Caki2 (cell line): ENCODE measurements around the gene GADD45B. TPM values are rescaled to one million over a fixed set of nuclear protein-coding genes. Genes with fewer than 3 reads are reported as not detected.
"Not testable (repeated sequence)": the region's sequence is repeated elsewhere in the genome, so short reads cannot be mapped to it uniquely, and the experiment has no call there.

Source experiments
- DNase-seq: peaks from one replicate; pipeline ENCODE4 v3.0.0-alpha.2; 2015; ENCODE audit warnings: low read depth
- in situ Hi-C: cut with HindIII; loops from 2 replicates; pipeline ENCODE4 v1.10.0; 2016; ENCODE audit warnings: low sequenced_read_pairs, low pct_unique_long_range_greater_than_20kb, mixed read lengths
- total RNA-seq: library from RNA; depleted of rRNA; stranded (reverse); fragments of >200 nt; shearing (Covaris generic); gene quantifications from 2 replicates; pipeline ENCODE4 v1.2.3, GENCODE V29; 2014; ENCODE audit warnings: low replicate concordance

GADD45B gene
- total RNA-seq, 1 experiment from 2014 or later, result 16.3 TPM

DNA sequence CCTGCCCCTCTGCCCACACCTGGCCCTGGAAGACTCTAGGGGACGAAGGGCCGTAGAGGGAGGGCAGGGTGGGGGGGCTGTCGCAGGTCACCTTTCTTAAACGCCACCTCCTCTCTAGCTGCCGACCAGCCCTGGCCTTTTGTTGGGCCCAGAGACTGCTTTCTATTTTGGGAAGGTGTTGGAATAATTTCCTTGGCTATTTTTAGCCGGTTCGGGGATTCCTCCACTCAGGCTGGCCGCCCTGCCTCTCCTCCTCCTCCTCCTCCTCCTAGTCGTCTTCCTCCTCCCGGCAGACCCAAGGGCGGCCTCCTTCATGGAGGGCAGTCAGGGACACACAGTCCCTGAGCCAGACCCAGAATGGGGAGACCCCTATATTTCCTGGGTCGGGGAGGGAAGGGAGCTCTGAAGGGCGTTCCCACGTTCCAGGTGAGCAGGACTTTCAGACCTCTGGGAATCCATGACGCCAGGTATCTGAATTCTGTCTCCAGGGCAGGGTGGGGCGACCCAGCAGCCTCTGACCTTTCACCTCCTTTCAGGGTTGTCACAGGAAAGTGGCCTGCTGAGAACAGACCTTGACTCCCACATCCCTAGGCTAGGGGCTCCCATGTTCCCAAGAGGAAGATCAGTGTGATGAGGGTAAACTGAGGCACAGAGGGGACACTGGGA, 19.9 kb downstream of the GADD45B start:
- no peak for DNase-seq
- in situ Hi-C loops, result no loop called here

DNA sequence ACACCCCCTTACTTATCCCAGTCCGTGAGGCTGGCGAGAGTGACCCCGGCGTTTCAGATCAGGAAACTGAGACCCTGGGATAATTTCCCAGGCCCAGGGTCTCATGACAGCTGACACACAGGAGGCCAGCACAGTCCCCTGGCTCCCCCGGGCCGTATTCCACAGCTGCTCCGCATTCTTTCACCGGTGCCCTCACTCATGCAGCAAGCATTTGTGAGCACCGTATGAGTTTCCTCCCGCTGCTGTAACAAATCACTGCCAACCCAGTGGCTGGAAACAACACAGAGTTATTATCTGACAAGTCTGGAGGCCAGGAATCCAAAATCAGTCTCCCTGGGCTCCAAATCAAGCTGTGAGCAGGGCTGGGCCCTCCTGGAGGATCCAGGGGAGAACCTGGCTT, 21.3 kb downstream of the GADD45B start:
- no peak for DNase-seq
- in situ Hi-C loops, result no loop called here

DNA sequence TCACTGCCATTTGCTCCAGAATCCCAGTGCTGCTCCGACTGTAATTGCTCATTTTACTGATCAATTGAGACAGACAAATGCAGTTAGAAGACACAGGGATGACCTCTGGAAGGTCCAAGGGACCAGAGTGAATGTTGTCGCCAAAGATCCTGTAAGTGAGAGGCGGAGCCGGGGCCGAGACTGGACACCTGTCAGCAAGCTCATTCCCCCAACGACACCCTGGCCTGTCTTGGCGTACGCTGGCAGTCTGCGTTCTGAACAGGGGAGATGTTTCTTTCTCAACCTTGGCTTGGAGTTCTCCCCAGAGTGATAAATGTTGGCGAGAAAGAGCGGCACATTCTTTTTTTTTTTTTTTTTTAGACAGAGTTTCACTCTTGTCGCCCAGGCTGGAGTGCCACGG, 24.2 kb downstream of the GADD45B start:
- in situ Hi-C loops, result no loop called here

DNA sequence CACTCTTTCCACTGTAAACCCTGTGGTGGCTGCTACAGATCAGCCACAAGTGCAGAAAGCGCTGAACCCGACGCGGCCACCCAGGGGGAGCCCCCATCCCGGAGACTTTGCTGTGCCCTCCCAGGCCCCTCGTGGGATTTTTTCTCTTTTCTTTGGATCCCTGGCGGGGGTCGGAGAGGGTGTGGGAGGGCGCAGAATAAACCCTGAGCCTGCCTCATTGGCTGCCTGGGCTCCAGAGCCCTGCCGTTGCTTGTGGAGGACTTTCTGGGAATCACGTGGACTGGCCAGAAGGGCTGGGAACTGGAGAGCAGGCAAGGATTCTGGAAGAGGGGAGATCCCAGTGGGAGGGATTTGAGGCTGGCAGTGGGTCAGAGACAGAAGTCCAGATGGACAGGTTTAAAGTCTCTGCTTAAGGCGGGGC, 24.9 kb downstream of the GADD45B start:
- DNase-seq, result no peak
- in situ Hi-C loops, result no loop called here

More for the DNA sequence above, 24.2 kb downstream of the GADD45B start:
- no peak for DNase-seq

DNA sequence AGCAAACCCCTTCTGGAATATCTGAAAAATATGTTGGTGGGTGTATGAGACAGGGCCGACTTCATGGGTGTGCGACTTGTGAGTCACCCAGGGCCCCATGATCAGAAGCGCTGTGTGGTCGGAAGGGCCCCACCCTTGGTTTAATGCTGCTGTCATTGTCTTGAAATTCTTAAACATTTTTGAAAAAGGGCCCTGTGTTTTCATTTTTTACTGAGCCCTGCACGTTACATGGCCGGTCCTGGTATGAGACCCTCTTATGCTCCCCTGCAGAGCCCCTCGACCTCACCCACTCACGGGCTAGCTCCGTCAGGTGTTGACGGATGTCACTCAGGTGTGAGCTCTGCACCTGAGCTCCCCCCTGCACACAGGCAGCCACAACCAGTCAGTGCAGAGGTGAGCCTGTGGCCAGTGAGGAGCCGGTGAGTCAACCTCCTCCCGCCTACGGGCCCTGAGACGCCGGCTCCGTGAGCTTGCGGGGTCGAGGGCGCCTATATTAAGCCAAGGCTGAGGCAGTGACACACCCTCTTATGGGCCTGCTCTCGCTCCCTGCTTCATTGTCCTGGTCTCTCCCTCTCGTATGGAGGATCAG, 27.7 kb downstream of the GADD45B start:
- in situ Hi-C loops, result no loop called here
- DNase-seq, result no peak

DNA sequence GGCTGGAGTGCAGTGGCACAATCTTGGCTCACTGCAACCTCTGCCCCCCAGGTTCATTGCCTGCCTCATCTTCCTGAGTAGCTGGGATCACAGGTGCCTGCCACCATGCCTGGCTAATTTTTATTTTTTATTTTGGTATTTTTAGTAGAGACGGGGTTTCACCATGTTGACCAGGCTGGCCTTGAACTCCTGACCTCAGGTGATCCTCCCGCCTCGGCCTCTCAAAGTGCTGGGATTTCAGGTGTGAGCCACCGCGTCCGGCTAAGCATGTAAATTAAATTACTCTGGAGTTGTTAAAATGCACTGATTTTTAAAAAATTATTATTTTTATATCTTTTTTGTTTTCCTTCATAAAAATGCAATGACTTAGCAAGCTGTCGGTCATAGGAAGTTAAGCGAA, 30.7 kb downstream of the GADD45B start:
- DNase-seq, in situ Hi-C loops: not testable (repeated sequence)

DNA sequence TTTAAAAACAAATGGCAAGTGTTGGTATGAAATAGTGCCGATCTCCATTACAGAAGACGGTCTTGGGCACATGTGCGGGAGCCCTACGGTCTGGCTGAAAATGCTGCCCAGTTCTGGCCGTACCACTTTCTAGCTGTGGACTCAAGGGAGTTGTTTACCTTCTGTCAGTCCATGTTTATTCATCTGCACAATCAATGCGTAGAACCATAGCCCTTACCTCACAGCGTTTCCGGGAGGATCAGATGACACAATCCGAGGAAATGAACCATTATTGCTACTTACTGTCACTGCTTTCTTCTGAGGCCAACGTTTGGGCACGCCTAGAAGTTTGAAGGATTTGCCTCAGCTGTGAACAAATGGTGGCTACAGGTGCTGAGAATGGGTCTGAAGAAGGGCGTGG, 31.2 kb downstream of the GADD45B start:
- in situ Hi-C loops, result no loop called here
- DNase-seq, result no peak

DNA sequence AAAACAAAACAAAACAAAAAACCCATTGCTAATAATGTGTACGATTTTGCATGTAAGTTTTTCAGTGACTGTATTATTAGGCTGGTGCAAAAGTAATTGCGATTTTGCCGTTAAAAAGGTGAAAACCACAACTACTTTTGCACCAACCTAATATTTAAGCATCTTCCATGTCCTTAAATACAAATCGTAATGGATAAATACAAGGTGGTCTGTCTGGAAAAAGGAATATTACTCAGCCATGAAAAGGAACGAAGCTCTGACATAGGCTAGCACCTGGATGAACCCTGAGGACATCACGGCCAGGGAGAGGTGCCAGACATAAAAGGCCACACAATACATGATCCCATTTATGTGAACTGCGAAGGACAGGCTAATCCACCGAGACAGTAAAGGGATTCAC, 33.2 kb downstream of the GADD45B start:
- in situ Hi-C loops, result no loop called here
- DNase-seq, result no peak

DNA sequence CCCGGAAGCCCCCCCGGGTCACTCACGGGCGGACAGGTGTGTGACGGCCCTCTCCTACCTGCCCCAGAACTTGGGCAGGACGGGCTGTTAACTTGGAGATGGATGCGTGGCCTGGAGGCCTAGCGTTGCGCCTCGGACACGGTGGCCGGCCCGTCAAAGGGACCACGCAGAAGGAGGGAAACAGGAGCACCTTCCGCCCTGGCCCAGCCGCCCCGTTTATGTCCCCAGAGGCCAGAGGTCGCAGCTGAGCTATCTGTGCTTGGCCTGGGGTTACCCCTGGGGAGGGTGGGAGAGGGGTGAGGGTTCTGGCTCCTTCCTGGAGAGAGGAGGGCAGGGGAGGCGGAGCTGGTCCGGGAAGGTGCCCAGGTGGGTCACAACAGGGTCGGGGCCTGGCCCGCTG, 35.6 kb downstream of the GADD45B start:
- no peak for DNase-seq
- in situ Hi-C loops, result no loop called here

DNA sequence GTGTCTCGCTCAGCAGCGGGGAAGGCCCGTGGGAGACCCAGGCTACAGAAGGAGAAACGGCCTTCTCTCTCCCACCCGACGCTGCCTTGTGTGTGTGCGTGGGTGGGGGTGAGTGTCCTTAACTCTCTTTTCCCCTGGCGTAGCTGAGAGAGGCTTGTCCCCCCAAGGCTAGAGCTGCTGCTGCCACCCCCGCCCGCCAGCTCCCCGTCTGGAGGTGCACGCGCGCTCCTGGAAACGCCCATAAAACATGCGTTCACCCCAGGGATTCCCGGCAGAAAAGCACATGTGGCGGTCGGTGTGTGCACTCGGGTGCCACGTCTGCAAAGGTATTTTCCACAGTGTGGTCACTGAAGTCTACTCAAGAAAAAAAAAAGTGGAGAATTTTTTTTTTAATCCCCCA, 36.1 kb downstream of the GADD45B start:
- in situ Hi-C loops, result no loop called here

DNA sequence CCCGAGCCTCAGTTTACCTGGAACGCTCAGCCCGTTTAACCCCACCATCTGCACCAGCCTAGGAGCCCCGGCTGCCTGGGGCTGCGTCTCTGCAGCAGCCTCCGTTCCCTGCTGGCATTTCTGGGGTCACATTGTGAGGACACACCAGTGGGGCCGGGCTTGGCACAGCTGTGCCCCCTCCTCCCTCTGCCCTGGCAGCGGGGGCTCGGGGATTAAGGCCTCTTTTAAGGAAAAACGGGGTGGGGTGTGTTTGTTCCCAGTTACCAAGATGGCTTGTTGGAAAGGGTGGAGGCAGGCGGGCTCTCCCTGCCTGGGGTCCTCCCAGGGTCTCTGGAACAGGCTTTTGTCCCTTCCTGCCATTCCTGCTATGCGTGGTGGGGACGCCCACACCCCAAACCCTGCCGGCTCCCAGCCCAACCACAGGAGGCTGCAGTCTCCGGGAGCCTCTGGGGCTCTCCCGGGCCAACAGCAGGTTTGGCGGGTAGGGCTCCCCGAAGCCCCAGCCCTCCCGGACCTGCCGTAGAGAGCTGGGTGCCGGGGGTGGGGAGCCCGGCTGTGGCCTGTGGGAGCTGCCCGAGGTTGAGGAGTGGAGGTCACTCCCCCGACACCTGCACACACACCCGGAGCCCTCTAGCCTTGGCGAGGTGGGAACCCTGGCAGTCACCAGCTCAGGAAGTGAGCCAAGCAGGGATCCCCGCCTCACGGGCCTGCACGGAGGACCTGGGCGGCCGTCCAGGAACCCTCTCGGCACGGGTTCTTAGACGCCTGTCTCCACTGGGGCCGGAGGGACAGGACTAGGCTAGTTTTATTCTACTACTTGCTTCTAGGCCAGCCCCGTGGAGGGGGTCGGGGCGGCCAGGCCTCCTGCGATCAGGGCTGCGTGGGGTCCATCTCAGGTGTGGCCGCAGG, 36.9 kb downstream of the GADD45B start:
- in situ Hi-C loops, result no loop called here
- DNase-seq, result no peak

More for the DNA sequence above, 36.1 kb downstream of the GADD45B start:
- DNase-seq, result no peak

DNA sequence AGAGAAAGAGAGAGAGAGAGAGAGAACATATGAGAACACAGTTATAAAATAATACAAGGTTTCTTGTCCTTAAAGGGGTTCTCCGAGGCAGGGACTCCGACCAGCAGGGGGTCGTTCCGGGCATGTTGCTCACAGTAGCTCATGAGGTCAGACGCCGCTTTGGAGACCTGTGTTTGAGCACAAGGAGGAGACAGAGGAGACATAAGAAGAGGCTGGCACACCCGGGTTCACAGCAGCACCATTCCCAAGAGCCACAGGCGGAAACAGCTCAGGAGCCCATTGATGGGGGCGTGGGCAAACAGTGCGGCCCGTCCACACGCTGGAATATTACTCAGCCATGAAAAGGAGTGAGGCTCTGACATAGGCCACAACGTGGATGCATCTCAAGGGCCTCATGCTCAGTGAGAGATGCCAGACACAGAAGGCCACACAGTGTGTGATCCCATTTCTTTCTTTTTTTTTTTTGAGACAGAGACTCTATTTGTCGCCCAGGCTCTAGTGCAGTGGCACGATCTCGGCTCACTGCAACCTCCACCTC, 39.1 kb downstream of the GADD45B start:
- in situ Hi-C loops, result no loop called here

DNA sequence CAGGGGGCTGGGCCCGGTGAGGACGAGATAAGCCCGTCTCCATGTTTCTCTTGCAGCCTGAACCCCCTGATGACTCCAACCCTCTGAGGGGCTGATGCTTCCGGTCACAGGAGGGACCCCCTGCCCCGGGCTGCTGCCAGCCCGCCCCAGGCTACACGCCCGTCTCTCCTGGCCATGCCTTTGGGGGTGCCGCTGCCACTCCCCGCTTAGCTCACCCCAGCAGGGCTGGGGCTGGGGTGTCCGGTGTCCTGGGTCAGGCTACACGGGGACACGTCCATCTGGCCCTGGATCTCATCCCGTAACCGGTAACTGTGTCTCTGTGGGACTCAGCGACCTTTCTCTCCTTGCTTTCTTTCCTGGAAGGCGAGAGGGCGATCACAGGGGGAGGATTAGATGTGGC, 40.8 kb downstream of the GADD45B start:
- DNase-seq, result no peak
- in situ Hi-C loops, result no loop called here

More for the DNA sequence above, 39.1 kb downstream of the GADD45B start:
- DNase-seq, result no peak

DNA sequence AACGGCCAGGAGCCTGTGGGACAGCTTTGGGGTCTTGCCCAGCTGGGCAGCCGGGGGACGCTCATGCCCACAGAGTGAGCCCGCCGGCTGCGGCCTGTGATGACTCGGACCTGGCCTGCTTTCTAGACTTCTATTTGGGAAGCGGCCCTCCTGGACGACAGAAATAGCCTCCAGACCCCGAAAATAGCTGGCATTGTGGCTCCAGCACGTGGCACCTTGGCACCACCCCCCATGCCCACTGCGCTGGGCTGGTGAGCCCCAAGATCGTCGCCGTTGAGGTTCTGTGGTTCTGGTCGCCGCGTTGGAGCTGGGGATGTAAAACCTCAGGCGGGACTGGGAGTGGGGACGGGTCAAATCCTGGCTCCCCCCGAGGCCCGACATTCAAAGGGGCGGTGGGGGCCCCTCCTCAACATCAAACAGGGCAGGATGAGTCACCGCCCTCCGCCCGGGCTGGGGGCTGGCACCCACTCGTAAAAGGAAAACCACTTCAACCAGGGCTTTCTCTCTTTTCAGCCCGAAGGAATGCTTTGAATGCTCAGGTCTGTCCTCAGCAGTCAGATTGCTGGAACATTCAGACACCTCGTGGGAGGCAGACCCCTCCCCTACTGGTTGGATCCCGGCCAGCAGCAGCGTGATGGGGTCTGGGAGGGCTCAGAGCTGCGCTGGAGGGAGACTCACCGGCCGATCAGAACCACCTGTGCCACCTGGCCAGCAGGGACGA, 42.1 kb downstream of the GADD45B start:
- no peak for DNase-seq
- in situ Hi-C loops, result no loop called here

DNA sequence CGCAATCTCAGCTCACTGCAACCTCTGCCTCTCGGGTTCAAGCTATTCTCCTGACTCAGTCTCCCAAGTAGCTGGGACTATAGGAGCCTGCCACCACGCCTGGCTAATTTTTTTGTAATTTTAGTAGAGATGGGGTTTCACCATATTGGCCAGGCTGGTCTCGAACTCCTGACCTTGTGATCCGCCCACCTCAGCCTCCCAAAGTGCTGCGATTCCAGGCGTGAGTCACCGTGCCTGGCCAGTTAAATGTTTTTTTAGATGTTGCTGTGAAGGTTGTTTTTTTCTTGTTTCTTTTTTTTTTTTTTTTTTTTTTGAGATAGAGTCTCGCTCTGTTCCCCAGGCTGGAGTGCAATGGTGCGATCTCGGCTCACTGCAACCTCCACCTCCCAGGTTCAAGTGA, 42.9 kb downstream of the GADD45B start:
- DNase-seq, in situ Hi-C loops: not testable (repeated sequence)

DNA sequence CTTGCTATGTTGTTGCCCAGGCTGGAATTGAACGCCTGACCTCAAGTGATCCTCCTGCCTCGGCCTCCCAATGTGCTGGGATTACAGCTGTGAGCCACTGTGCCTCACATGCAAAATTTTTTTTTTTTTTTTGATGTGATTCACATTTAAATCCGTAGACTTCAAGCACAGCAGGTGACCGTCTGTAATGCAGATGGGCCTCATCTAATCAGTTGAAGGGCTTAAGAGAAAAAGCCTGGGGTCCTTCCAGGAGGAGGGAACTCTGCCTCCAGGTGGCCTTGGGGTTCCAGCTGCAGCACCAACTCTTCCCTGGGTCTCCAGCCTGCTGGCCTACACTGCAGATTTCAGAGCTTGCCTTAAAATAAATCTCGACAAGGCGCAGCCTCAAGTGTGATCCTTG, 43.6 kb downstream of the GADD45B start:
- no peak for DNase-seq
- in situ Hi-C loops, result no loop called here

DNA sequence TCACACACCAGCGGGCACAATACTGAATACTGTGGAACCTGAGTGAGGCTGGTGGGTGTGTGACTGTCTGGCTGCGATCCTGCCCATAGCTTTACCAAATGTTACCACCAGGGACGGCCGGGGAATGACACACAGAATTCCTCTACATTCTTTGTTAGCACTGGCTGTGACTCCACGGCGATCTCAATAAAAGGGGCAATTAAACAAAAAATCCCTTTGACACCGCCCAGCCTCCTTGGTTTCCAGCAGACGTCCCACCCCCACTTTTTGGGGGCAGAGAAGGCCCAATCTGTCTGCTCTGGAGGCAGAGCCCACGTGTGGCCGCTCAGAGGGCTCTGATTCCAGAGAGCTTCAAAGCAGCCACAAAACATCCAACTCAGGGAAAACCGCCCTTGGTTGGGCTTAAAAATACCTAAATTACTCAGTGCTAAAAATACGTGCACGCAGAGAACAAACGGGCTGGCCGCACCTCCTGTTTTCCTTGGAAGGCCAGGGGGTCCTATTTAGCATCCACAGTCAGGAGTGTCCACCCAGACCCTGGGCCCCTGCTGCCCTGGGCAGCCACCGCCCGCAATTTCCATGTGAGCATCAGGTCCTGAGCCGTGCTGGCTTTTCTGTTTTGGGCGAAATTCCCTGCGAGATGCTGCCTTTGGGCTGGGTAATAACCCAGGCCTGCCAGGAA, 47.8 kb downstream of the GADD45B start:
- no peak for DNase-seq
- in situ Hi-C loops, result no loop called here

DNA sequence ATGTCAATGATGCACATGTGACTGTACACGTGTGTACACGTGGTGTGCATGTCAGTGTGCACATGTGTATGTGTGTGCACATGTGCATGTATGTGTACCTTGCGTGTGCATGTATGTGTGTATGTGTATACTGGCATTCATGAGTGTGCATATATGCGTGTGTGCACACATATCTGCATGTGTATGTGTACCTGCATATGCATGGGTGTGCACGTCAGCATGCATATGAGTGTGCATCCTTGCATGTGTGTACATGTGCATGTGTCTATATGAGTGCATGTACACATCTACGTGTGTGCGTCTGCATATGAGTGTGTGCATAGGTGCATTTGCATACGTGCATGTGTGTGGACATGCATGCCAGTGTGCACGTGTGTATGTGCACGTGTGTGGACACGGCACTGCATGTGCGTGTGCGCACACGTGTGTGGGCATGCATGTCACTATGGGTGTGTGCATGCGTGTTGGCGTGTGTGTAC, 48.5 kb downstream of the GADD45B start:
- DNase-seq, result no peak
- in situ Hi-C loops, result no loop called here
